HuH-7 (cell line): ENCODE data around the gene AMBP.

Source experiments
- DNase-seq: peaks from one replicate; pipeline ENCODE4 v3.0.0; 2011; ENCODE audit warnings: low spot score

Gene AMBP

GRCh38 chr9:114112778-114113584, 34.9 kb upstream of the AMBP start:
- DNase-seq = no peak

- DNase-seq = no peak
Observed at GRCh38 chr9:114112325-114112724, 34.2 kb upstream of the AMBP start.

GRCh38 chr9:114110180-114110579, 32.1 kb upstream of the AMBP start:
- DNase-seq = no peak

GRCh38 chr9:114109124-114109523, 31.0 kb upstream of the AMBP start:
- no peak for DNase-seq

- DNase-seq = peak; percentile 89
Observed at GRCh38 chr9:114108016-114108833, 30.1 kb upstream of the AMBP start.

- DNase-seq = no peak
Observed at GRCh38 chr9:114107286-114108001, 29.3 kb upstream of the AMBP start.

GRCh38 chr9:114105236-114105635, 27.1 kb upstream of the AMBP start:
- DNase-seq = no peak

- DNase-seq = no peak
Observed at GRCh38 chr9:114102484-114102883, 24.4 kb upstream of the AMBP start.

GRCh38 chr9:114100536-114100935, 22.4 kb upstream of the AMBP start:
- DNase-seq = no peak

- no peak for DNase-seq
Observed at GRCh38 chr9:114099669-114100270, 21.7 kb upstream of the AMBP start.

GRCh38 chr9:114098936-114099668, 21.0 kb upstream of the AMBP start, which contains the start of gene KIF12:
TSS of gene KIF12 (minus strand) at chr9:114099292. CDS start at chr9:114099276, 16 bp downstream.
- peak; percentile 77 for DNase-seq

GRCh38 chr9:114098021-114098935, 20.2 kb upstream of the AMBP start:
- DNase-seq = peak; percentile 86

- DNase-seq = no peak
Observed at GRCh38 chr9:114097613-114098020, 19.5 kb upstream of the AMBP start.

GRCh38 chr9:114096866-114097612, 18.9 kb upstream of the AMBP start:
- DNase-seq = no peak

- DNase-seq = peak; percentile 78
Observed at GRCh38 chr9:114096041-114096511, 18.0 kb upstream of the AMBP start.

GRCh38 chr9:114094971-114095370, 16.9 kb upstream of the AMBP start:
- DNase-seq = no peak

- no peak for DNase-seq
Observed at GRCh38 chr9:114093761-114094505, 15.8 kb upstream of the AMBP start.

- no peak for DNase-seq
Observed at GRCh38 chr9:114093031-114093471, 15.0 kb upstream of the AMBP start.

- no peak for DNase-seq
Observed at GRCh38 chr9:114092336-114092735, 14.2 kb upstream of the AMBP start.
